Cardiac septum (tissue), 1 donor: ENCODE results near the gene MROH2A. TPM values are rescaled to one million over a fixed set of nuclear protein-coding genes. Genes with fewer than 3 reads are reported as not detected.

Experiments used
- DNase-seq: peaks from one replicate; pipeline ENCODE4 v3.0.0-alpha.2; 2020; ENCODE audit warnings: low spot score
- intact Hi-C: fragments of 100-400 bp; cut with DNase I; formaldehyde crosslinking; loops from one replicate; pipeline ENCODE4 v1.14.0; 2022
- total RNA-seq: library from RNA; stranded (reverse); fragmentation: NEBNext Ultra II Directional; extraction: Animal tissue kit (Norgen Biotek cat#: 25700); gene quantifications from one replicate; pipeline ENCODE4 v1.2.1, GENCODE V29; 2021
- donor health status: DM: no; HTN: no; CAD: no.

Gene MROH2A
- total RNA-seq, 1 donor from 2014 or later: not detected

DNA sequence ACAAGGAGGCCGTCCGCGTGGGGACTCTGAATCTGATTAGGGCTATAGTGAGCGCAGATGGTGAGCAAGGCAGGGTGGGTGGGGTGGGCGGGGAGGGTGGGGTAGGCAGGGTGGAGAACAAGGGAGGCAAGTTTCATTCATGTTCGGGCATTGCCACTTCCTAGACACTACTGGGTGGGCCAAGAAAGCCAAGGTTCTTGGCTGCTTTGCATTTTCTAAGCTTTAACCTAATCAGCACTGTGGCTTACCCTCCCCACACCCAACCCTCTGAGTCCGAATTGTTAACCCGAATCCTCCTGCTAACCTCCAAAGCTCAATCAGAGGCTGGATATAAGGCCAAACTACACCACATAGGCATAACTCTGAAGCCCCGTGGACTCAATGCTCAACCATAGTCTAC lies 18.1 kb downstream of the MROH2A start:
- DNase-seq: no peak

DNA sequence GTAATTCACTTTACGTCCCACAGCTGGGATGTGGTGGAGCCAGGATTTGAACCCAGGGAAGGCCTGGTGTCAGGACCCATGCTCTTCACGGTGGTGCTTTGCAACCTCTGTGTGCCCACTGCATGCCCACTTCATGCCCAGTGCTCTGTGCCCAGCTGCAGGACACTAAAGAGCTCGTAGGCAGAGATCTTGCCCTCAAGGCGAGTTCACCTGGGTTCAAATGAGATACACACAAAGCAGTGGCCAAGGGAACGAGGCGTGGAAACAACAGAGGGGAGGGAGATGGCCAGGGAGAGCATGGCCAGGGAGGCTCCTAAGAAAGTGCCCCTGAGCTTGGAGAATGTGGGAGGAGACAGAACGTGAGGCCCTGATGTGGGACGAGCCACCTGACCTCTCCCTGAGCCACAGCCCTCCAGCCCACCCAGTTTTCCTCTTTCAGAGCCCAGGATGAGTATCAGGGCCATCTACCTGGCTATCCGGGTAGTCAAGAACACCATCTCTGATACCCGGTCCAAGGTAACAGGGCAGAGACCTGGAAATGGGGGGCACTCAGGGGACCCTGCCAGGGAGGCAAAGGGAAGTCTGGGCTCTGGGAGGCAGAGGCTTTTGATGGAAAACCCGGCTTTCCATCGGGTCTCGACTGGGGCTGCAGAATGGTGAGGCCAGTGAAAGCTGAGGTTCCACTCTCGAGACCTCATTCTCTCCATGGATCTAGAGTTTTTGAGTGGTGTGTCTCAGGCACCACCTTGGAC lies 20.4 kb downstream of the MROH2A start:
- DNase-seq: no peak
- intact Hi-C loops: no loop called here

More for the DNA sequence above, 18.1 kb downstream of the MROH2A start:
- intact Hi-C loops: no loop called here

DNA sequence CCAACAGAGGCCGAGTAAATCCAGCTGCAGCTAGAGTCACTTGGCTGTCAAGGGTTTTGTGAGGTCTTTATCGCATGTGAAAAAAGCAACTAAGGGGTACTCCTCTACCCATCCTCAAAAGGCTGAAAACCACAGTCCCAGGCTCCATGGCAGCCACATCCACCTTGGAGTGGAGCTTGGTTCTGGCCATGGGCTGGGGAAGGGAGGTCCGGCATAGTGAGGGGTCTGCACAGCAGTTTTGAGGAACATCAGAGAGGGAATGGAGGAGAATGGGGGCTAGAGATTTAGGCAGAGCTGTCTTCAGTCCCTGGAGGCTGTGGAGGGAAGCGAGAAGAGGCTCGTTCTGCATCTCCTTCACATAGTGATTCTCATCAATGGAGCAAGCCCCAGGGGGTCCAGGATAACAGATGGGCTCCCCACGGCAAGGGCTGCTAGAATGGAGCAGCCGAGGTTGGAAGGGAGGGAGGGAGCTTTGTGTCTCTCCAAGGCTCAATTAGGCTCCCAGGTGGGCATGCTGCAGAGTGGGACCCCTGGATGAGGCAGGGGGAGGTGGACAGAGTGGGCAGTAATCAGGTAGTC lies 21.0 kb downstream of the MROH2A start:
- intact Hi-C loops: no loop called here
- no peak for DNase-seq

DNA sequence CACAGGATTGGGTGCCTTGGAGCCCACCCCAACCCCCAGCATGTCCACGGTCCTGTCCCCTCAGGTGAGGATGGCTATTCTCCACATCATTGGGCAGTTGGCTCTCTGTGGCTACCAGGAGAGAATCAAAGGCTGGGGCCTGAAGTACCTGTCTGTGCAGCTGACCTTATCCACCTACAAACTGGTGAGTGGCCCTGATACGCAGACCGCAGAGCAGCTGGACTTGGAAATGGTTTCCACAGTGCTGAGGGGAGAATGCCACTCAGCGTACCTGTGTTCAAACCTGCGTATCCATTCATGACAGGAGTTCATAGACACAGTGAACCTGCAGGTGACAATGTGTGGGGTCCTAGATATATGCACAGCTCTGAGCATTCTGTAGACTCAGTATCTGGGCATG lies 21.6 kb downstream of the MROH2A start:
- no peak for DNase-seq
- intact Hi-C loops: no loop called here

DNA sequence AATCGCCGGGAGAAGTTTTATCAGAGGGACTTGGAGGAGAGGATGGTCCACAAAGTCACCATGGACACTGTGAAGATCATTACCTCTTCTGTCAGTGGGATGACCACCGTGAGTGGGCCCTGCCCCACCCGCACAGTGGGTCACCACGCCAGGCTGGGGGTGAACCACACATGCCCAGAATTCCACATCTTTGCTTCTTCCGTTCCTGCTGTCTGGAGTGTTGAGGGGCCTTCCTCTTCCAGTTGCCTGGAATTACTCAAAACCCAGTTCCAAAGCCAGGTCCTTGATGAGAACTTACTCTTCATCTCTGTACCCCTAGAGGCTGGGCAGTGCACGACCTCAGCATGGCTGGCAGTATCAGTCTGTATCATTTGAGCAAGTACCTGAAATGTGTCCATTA lies 22.1 kb downstream of the MROH2A start:
- no peak for DNase-seq

DNA sequence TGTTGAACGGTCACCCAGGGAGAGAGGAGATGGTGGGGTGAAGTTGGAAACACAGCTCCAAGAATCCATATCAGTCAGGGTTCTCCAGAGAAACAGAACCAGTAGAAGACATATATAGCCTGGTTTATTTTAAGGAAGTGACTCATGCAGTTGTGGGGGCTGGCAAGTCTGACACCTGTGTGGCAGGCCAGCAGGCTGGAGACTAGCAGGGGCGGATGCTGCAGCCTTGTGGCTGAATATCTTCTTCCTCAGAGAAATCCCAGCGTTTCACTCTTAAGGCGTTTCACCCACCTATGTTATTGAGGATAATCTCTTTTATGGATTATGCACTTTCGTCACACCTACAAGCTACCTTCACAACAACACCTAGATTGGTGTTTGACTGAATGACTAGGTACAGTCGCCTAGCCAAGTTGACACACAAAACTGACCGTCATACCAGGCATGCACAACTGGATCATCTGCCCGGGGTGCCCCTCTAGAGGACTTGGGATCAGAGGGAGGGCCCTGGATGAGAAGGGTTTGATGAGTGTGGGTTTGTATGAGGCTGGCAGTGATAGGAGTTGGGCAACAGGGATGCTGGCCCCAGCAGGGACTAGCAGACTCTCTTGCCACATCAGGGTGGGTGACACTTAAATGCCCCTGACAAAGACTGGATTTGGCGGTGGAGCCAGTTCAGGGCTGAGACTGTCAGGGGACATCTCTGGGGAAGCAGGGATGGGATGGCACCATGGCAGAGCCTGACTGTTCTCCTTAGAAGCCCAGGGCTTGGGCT lies 23.4 kb downstream of the MROH2A start:
- no peak for DNase-seq
- intact Hi-C loops: no loop called here

More for the DNA sequence above, 22.1 kb downstream of the MROH2A start:
- intact Hi-C loops: no loop called here

DNA sequence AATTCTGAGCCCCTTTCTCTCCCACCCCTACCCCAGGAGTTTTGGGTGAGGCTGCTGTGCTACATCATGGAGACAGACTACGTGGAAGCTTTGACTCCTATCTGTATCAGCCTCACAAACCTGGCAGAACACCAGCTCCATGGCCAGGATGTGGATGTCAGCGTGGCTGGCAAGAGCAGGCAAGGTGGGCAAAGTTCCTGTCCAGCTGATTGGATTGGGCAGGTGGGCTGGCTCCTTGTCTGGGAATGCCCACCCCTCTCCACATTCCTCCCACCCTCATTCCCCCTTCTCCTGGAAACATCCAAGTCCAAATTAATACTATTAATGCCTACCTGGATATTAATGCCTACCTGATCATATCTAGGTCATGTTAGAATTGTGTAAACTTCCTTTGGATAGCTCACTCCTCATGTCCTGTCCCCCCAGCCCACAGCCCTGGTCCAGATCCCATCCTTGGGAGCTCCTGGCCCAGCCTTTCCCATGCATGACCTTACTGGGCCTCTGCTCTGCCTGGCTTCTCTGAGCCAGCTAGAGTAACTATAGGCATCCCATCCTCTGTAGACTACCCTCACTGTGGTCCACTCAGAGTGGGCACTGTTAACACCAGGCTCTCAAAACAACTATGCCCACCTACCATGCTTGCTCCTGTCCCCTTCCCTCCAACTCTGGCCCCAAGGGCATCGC lies 24.1 kb downstream of the MROH2A start:
- intact Hi-C loops: no loop called here
- DNase-seq: no peak

DNA sequence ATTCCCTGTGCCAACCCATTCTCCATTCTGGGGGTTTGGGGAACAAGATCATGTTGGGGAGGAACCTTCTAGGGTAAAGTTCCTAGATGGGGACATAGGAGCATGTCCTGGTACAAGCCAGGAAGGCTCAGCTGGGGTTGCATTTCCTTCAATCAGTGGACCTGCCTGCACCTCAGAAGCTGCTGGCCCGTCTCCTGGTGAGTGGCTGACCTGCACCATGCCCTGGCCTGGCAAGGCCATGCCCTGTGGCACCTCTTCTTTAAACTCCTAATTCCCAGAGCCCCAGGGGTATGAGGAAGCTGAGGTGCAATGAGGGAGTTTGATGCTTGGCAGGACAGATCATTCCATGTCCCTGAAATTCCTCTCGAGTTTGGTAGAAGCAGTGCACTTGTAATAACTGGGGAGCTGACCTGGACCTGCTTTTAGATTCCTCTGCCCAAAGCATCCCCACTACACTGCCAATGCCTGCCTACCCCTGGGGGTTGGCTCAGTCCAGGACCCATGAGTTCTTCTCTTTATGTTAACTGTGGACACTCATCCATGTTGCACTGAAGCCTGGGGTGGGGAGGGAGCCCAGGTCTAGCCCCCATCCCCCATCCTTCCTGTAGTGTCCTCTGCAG lies 25.3 kb downstream of the MROH2A start:
- intact Hi-C loops: no loop called here
- no peak for DNase-seq

DNA sequence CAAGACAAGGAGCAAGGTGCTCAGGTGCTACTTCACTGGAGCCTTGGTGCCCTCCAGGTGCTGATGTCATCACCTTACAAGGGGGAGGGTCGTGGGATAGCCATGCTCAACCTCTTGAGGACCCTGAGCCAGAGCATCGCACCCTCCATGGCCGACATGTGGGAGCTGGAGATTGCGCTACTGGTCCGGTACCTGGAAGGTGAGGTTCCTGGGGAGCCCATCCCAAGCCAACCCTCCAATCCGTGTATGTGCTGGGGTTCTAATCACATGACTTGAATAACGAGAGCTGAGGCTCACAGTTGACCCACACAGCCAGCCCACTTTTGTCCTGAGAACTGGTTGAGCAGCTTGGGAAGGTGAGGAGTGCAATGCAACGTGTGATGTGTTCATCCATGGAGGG lies 25.9 kb downstream of the MROH2A start:
- DNase-seq: no peak
- intact Hi-C loops: no loop called here

DNA sequence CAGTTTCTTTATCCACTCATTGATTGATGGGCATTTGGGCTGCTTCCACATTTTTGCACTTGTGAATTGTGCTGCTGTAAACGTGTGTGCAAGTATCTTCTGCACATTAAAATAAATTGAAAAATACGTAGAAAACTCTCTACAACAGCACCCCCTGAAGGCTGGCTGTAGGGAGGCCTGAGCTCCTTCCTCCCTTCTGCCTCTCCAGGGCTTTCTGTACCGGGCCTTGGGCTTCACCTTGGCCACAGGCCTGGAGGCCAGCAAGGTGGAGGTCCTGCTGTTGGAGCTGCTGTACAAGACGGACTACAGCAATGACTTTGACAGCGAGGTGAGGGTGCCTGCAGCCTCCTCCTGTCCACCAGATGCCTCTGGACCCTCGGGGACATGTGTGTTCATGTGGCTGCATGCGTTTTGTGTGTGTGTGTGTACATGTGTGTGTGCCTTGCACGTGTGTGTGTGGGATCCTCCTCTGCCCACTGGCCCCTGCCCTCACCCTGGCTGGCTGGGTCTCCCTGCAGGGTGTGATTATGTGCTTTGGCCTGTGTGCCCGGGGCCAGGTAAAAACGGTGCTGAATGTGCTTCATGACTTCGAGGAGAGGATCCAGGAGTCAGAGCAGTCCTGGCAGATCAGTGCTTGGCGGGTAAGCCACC lies 29.2 kb downstream of the MROH2A start:
- intact Hi-C loops: no loop called here

DNA sequence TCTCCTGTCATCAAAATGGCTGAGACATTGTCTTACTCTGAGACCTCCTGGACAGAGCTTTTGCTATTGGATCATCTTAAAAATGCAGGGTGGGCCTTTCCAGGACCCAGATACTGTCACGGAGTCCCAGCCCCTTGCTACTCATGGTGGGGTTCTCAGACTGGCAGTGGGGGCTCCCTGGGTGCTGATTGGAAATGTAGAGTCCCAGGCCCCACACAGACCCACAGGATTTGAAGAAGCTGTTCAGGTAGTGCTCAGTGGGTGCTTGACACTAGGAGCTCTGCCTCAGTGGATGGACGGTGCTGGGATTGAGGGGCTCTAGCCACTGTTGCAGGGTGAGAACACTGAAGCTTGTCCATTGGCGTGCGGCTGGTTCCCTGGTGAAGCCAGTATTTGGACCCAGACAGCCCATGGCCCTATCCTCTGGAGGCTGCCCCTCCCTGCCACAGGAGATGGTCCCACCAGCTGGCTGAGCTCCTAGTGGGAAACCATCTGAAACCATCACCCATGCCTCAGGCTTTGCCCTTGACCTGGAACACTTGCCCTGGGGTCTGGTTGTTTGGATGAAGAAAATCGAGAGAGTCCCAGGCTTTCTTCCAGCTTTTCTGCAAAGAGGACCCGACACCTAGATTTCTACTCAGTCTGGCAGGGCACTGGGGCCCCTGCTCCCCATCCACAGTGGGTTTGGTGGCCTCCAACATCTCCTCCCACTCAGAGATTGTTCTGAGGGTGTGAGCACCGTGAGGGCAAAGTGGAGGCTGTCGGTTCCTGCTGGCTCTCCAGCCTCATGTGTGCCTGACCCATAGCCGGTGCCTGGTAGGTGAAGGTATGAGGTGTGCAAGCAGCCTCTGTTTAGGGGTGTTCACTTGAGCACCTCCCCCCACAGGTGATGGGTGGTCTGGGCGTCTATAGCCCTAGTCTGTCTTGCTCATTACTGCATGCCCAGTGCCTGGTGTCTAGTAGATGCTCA lies 30.1 kb downstream of the MROH2A start:
- no peak for DNase-seq
- intact Hi-C loops: no loop called here

More for the DNA sequence above, 29.2 kb downstream of the MROH2A start:
- no peak for DNase-seq

DNA sequence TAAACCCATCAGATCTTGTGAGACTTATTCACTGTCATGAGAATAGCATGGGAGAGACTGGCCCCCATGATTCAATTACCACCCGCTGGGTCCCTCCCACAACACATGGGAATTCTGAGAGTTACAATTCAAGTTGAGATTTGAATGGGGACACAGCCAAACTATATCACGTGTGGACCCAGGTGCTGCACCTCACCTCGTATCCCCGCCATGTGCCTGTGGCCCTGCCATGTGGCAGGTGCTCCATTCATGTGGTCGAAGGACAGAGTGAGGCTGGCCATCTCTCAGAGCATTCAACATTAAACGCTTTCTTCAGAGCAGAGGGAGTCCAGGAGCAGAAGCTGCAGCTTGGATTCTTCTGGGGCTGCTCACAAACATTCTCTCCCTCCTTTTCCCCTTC lies 32.3 kb downstream of the MROH2A start:
- no peak for DNase-seq
- intact Hi-C loops: no loop called here

DNA sequence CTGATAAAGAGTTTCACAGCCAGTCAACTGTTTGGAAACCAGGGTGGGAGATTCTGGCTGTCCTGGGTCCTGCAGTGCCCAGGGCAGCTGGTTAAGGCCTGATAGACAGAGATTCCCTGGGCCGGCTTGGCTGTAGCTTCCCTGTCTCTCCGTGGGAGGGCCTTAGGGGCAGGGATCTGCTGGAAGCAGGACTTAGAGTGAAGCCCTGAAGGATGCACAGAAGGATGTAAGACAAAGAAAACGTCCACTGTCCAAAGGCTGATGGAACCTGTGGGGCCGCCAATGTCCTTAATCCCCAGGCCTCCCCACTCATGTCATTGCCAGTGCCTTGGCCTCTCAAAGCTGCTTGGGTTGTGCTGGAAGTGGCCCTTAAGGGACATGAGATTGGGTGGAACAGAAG lies 33.0 kb downstream of the MROH2A start:
- peak; percentile 53 for DNase-seq
- intact Hi-C loops: no loop called here

DNA sequence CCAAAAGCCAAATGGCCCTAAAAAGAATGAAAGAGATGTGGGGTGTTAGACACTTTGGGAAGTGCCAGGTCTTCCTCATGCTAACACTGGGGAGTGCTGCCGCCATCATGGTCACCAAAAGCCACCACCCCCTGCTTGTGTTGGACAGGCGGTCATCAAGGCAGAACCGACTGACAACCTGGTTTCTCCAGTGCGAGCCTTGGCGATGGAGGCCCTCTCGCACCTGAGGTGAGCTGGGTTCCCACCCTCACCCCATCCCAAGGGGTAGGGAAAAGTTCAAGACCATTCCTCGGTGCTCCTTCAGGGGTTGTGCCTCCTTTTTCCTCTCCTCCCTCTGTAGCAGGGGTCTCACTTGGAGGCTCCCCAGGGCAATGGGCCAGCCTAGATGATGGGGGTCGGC lies 33.6 kb downstream of the MROH2A start:
- intact Hi-C loops: no loop called here
- DNase-seq: peak; percentile 38

DNA sequence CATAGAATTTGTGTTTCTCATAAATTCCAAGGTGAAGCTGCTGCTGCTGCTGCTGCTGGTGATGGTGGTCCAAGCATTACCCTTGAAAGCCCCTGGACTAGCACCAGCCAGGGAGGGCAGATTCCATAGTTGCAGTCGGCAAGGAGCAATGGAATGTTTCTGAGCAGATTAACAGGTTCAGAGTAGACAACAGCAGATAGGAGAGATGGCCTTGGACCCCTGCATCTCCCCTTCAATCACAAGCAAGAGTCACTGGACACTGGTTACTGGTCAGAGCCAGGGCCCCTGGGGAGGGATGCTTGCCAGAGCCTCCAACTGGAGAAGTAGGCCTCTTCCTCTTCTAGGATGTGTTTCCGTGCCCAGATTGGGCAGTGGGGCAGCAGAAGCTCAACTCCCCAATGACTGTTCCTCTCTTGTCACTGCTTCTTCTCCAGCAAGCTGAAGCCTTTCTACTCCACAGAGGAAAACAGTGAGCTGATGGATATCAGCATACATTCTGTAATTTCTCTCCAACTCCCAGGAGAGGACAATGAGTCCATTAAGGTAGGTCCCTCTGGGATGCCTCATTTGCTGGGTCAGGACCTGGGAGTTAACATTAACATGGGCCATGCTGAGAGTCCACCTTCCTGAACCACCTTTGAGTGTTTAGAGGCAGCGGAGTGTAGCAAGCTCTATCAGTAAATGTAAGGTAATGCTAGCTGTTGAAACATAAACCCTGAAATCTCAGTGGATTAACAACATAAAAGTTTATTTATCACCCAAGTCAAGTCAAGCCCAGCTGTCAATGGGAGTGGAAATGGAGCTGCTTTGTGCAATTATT lies 35.3 kb downstream of the MROH2A start:
- intact Hi-C loops: no loop called here
- peak; percentile 68 for DNase-seq

DNA sequence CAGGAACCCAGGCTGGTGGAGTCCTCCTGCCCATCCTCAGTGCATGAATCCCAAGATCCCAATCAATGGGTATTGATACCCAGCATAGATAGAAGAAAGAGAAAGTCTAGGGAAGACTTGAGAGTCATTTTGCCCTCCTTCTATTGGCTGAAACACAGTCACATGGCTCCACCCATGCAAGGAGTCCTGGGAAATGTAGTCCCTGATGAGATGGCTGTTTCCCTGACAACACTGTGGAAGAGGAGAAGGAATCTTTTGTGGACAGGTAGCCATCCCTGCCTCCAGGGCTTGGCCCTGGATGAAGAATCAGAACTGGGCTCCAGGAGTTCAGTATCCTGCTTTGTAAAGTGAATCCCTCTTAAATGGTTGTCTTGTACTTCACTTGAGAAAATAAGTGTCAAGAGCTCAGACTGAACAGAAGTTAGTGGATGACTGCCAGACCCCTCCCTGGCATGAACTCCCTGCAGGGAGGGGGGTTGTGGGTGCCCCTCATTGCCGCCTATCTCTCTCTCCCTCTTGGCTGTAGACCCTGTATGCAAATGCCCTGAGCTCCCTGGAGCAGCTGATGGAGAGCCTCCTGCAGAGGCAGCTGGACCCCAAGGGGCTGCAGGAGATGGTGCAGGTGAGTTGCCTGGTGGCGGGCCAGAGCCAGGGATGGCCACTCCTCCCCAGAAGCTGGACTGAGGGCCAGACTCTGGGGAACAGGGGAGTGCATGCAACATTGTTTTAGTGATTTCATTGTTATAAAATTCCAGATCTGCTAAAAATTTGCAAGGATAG lies 36.1 kb downstream of the MROH2A start:
- DNase-seq: peak; percentile 41
- intact Hi-C loops: no loop called here

DNA sequence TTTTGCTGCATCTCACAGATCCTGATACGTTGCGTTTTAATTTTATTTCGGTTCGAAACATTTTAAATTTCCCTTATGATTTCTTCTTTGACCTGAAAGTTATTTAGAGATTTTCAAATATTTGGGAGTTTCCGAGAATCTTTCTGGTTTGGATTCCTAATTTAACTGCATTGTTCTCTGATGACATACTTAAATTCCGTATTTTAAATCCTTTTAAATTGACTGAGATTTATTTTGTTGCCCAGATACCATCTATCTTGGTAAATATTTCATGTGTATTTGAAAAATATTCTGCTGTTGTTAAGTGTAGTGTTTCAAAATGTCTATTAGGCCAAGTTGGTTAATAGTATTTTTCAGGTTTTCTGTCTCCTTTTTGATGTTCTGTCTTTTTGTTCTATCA lies 37.7 kb downstream of the MROH2A start:
- intact Hi-C loops: no loop called here
- DNase-seq: no peak
